Stimulated activated CD4-positive, alpha-beta T cell treated with anti-CD3 and anti-CD28 coated beads, Interleukin-12 subunit alpha, Interleukin-12 subunit beta, amount 100 ng/mL, for 48 hours (primary cell): ENCODE results near the gene OXGR1.

ENCODE experiments used
- DNase-seq, 3 donors: peaks; one replicate each; pipeline ENCODE4 v3.0.0-alpha.2; 2020; ENCODE audit warnings: low read depth in 2 of 3, low spot score in 1 of 3

Gene OXGR1

DNA sequence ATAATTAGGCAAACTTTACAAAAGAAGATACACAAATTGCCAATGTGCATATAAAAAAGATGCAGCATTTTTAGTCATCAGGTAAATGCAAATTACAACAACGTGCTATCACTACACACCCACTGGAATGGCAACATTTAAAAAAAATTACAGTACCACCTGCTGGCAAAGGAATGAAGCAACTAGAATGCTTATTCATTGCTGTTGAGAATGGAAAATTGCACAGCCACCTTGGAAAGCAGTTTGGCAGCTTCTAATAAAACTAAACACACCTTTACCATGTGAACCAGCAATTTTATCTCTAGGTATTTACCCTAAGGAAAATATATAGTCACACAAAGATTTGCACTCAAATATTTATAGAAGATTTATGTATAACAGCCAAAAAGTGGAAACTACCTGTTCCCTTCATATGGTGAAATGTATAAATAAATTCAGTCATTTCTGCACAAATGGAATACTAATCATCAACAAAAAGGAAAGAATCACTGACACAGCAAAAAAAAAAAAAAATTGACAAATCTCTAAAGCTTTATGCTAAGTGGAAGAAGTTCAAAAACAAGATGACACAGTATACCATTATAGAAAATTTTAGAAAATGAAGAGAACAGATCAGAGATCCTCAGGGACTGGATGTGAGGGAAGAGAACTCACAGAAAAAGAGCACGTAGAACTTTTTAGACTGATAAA, 30.3 kb downstream of the OXGR1 start:
- DNase-seq: no peak

DNA sequence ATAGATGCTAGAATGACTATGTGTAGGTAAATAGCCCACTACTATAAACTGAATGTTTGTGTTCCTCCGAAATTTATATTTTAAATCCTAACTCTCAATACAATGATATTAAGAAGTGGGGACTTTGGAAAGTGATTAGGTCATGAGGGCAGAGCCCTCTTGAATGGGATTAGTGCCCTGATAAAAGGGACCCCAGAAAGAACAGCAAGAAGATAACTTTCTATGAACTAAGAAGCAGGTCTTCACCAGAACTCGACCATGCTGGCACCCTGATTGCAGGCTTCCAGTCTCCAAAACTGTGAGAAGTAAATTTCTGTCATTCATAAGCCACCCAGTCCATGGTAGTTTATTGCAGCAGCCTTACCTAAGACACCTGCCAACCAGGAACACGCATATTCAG, 33.9 kb downstream of the OXGR1 start:
- no peak for DNase-seq

DNA sequence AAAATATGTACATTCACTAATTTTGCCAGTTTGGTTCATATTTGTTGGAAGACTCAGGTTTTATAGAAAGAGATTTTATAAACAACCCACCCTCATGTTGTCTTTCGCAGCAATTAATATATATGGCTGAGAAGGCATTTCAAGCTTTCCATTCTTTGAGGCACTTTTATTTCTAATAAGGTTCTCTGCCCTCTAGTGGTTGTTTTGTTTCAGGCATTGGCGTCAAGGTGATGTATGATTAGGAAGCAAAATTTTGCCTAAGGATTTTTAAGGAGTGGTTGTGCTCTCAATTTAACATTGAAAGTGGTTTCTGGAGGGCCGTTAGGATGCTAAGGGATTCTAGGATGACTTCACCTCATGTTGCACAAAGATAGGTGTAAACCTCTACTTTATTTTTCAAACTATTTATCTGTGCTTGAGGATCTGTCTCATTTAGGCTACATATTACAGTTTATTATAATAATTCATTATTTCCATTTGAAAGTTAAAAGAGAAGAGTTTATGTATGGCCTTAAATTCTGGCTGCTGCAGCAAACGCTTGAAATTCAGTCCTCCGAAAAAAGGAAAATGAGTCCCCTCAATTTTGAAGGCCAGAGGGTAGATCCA, 35.9 kb downstream of the OXGR1 start:
- no peak for DNase-seq

DNA sequence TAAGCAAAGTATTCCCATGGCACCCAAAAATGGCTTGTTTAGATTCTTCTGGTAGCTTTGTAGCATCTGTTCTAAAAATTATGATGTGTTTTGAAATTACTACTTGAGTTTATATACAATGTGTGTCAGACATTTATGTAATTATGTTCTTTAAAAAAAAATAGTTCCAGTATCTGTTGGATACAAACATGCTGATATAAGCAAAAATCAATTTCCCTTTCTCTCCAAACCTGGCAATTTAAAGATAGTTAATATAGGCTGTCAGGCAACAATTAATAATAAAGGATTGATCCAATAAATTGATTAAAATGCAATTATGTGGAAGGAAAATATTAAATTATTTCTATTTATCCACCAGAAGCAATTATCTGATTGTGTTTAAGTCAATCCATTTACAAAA, 41.7 kb downstream of the OXGR1 start:
- DNase-seq: no peak

DNA sequence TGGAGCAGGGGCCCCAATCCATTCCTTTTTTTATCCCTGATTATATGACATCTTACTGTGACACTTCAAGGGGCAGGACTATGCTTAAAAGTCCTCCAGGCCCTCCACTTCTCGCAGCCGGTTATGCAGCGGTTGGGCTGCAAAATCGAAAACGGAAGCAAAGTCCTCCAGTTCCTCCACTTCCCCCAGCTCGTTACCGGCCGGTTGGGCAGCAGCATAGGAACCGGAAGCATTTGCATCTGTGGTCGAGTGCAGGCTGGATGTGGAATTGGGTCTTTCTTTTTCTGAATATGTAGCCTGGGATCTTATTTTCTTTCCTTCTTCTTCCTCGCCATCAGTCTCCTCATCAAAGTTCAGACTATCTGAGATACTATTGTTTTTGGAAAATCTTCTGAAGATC, 46.1 kb downstream of the OXGR1 start:
- DNase-seq: no peak

DNA sequence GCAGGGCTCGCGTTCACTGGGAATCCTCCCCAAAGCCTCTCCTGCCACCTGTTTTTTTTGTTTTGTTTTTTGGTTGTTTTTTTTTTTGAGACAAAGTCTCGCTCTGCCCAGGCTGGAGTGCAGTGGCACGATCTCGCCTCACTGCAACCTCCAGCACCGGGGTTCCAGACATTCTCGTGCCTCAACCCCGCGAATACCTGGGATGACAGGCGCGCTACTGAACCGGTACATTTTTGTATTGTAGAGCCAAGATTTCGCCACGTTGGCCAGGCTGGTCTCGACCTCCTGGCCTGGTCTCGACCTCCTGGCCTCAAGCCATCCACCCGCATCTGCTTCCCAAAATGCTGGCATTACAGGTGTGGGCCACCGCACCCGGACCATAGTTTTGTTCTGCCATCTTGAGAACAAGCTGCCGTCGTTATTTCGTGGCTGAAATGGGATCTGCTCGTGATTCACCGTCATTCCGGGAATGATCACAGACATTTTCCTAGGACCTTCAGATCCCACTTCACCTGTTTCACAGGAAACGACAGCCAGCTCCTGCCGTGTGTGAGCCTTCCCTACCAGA, 46.8 kb downstream of the OXGR1 start:
- no peak for DNase-seq

DNA sequence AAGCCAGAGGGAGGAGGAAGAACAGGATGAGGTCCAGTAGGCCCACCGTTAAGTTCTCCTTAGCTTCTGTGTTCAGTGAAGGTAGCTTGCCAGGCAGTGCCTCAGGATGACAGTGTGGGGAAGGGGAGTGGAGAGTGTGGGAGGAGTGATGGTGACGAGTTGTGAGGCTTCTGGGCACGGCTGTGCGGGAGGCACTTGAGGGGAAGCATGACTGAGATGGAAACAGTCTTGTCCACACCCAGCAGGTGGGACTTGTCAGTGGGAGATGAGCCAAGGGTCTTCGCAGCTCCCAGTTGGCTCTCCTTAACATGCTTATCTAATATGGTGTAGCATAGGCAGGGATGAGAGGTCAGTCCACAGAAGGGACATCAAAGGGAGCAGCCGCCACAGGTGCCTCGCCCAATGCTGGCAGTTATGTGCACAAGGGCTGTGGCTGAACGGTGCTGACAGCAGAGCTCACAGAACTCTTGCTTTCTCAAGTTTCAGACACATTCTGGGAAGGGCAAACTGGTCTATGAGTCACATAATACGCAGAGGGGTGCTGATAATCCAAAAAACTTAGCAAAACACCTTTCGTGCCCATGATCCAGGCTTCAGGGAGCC, 47.5 kb downstream of the OXGR1 start:
- no peak for DNase-seq

DNA sequence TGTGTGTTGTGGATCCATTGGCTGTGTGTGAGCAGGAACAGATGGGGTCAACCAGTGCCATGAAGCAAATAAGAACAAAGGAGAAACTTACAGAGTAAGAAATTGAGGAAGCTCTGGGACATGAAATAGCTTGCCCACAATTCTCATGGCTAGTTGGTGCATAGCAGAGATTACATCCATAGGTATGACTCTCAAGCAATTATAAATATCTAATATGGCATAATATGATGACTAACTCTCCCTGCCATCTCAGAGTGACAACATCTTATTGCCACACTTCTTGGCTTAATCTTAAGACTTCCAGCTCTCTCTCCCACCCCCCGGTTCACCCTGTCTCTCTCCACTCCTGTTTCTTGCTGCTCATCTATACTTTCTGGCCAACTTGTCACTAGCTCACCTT, 53.3 kb downstream of the OXGR1 start:
- DNase-seq: no peak

DNA sequence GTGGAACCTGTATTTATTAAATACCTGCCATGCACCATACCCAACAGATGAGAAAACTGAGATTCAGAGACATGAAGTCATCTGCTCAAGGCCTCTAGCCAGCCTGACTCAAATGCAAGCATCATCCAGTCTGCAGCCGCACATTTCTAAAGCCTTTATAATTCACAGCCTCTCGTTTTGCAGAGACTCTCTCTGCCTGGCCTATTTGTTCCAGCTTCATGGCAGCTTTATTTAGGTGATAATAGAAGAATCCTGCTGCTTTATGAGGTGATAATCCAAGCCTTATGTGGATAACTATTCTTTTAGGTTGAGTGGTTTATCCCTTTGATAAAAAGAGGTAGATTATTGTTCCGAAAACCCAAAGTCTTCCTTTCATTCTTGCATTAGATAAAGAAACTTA, 58.4 kb downstream of the OXGR1 start:
- no peak for DNase-seq
